DLD1 (cell line): ENCODE measurements around the gene PCDH18.
"Not testable (repeated sequence)": the region's sequence is repeated elsewhere in the genome, so short reads cannot be mapped to it uniquely, and the experiment has no call there.

Experiments
- in situ Hi-C: cut with HindIII; loops from 2 replicates; pipeline ENCODE4 v1.10.0; 2017; ENCODE audit warnings: low sequenced_read_pairs

Gene PCDH18, protein sequence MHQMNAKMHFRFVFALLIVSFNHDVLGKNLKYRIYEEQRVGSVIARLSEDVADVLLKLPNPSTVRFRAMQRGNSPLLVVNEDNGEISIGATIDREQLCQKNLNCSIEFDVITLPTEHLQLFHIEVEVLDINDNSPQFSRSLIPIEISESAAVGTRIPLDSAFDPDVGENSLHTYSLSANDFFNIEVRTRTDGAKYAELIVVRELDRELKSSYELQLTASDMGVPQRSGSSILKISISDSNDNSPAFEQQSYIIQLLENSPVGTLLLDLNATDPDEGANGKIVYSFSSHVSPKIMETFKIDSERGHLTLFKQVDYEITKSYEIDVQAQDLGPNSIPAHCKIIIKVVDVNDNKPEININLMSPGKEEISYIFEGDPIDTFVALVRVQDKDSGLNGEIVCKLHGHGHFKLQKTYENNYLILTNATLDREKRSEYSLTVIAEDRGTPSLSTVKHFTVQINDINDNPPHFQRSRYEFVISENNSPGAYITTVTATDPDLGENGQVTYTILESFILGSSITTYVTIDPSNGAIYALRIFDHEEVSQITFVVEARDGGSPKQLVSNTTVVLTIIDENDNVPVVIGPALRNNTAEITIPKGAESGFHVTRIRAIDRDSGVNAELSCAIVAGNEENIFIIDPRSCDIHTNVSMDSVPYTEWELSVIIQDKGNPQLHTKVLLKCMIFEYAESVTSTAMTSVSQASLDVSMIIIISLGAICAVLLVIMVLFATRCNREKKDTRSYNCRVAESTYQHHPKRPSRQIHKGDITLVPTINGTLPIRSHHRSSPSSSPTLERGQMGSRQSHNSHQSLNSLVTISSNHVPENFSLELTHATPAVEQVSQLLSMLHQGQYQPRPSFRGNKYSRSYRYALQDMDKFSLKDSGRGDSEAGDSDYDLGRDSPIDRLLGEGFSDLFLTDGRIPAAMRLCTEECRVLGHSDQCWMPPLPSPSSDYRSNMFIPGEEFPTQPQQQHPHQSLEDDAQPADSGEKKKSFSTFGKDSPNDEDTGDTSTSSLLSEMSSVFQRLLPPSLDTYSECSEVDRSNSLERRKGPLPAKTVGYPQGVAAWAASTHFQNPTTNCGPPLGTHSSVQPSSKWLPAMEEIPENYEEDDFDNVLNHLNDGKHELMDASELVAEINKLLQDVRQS

DNA sequence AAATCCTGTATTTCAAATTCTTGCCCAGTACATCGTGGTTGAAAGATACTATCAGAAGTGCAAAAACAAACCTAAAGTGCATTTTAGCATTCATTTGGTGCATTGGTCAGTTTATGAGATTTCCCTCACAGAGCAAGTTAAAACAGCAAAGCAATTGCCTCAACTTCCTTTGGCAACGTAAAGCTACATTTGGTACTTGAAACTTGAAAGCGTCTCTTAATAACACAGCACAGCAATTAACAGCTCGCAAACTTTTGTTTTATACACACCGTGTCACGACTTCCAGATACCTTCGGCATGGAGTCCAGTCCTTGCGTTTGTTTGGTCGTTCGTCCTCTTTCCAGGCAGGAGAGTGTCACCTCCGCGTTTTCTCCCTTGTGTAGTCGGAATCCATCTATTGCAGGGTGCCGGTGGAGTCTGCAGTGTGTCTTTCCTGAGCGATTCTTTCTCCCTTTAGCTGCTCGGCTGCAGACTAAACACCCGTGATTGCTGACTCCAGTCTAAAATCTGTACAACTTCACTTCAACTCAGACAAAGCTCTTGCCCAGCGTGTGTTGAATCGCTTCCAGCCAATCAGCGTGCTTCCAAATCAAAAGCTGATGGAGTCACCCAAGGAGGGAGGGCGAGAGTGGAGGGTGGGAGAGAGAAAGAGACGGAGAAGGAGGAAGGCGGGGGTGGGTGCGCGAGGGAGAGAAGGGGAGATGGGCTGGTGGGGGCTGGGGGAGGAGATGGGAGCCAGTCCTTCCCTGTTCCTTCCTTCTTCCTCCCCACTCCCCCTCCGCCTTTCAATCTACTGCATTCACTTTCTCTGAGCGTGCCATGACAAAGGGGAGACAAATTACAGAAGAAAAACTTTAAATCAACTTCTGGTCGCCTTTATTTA lies at the start of gene PCDH18:
Gene PCDH18, minus strand, starts transcription at position 509 of the 883 bp plus-strand sequence. Its CDS starts 406 bp downstream, at position 103.
- in situ Hi-C loops: no loop called here

DNA sequence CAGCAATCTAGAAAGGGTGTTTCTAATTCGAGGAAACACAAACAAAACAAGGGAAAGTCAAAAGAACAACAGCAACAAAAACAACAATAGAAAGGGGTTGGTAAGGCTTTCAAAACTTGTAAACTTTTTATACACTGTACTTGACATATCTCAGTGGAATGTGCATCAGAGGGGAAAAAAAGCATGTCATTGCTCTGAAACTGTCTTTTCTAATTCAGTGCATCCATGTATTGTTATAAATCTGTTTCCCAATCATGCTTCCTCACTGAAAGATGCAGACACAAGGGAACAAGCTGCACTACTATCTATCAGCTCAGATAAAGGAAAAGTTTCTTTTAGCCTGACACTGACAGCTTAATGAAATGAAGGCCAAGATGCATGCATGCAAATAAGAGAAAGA lies 44.2 kb upstream of the PCDH18 start:
- in situ Hi-C loops: no loop called here

DNA sequence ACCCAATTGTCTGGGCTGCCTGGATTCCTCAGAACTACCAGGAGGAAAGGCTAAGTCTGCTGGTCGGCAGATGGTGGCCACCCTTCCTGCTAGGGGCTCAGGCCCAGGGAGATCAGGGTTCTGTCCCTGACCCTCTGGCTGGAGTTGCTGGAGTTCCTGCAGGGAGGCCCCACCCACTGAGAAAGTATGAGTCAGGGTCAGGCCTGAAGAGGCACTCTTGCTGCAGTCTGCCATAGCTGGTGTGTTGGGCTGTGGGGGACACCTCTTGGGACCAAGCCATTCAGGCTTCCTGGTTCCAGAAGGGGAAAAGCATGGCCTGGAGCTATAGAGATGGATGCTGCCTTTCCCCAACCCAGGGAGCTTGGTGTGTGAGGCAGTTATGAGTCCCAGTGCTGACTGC lies 40.4 kb upstream of the PCDH18 start:
- in situ Hi-C loops: no loop called here

DNA sequence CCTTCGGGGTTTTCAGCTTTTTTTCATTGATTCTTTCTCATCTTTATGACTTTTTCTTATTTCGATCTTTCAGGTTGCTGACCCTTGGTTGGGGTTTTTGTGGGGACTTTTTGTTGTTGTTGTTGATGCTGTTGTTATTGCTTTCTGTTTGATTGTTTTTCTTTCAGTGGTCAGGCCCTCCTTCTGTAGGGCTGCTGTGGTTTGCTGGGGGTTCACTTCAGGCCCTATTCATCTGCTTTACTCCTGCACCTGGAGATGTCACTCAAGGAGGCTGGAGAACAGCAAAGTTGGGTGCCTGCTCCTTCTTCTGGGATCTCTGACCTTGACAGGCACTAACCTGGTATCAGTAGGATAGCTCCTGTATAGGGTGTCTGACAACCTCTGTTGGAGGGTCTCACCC lies 39.9 kb upstream of the PCDH18 start:
- in situ Hi-C loops: no loop called here

DNA sequence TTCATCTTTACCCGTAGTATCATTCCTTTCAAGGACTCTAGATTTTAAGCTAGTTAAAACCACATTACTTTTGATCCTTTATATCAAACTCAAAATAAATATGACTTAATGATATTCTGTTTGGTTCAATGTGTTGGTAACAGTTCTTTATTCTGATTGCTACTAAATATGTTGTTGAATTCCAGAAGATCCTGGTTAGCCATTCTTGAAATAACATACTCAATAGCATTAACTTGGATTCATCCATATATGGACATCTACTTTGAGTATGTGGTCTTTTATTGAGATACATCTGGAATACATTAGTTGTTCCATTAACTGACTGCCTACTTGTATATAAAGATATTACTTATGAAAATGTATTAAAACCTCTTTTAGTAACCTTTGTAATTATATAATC lies 27.5 kb upstream of the PCDH18 start:
- in situ Hi-C loops: no loop called here

DNA sequence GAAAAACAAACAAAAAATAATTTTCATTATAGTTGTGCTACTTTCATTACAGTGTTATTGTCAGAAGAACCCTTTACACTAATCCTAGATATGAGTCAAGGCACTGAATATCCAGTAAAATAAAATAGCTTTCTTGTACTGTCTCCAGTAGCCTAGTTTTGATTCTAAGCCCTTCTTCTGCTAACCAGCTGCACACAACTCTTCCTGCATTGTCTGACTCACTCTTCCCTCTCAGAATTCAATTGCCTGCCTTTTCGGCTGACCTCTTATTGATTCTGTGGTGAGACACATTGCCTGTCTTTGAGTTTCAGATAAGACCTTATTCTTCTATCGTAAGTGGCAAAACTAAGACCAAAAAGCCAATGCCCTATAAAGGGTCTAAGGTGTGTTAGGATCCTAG lies 26.7 kb upstream of the PCDH18 start:
- in situ Hi-C loops: no loop called here

DNA sequence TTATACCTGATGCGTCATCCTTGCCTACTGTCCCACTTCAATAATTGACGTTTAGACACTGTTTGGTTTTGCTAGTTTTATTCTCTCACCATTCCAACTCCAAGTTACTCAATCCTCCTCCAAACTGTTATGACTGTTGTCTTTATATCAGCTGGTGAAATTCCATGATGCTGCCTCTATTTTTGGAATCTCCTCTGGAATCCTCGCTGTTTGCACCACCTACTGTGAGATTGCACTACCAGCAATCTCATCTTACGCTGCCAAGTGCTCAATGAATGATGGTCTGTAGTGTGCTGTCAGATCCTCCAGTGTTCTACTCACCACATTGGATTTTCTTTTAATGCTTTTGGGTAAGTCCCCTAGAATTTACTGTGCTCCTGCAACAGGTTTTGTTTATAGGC lies 13.2 kb upstream of the PCDH18 start:
- in situ Hi-C loops: no loop called here

DNA sequence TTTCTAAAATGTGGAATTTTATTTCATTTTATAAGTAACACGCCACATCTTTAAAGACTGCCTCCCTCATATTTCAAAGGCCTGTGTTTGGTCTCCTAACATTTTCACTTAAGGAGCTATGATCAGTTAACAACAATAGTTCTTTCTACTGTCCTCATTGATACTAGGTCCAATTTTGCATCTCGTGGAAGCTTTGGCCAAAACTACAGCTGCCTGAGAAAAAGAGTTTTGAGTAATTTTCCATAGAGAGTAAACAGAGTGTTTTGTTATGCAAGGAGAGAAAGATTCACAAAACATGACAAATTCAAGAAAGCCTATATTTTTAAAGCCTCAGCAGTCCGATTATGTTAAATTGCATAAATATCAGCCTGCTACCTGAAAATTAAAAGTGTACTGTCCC lies 11.4 kb upstream of the PCDH18 start:
- in situ Hi-C loops: no loop called here

DNA sequence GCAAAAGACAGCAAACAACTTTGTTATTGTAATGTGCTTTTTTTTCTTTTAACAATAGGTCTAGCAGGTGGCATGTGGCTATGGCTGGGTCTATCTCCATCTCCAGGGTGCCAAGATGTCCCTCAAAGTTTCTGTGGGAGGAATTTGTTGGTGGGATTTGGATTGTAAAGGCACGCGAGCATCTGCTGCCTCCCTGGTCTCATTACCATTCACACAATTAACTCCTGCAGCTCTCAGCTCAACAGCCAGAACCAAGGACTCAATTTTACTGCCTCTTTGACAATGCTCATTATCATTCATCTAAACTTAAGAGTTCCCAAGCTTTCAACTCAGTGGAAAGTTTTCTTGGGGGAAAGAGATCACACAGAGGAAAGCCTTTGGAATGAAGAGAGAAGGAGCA lies 10.9 kb upstream of the PCDH18 start:
- in situ Hi-C loops: no loop called here

DNA sequence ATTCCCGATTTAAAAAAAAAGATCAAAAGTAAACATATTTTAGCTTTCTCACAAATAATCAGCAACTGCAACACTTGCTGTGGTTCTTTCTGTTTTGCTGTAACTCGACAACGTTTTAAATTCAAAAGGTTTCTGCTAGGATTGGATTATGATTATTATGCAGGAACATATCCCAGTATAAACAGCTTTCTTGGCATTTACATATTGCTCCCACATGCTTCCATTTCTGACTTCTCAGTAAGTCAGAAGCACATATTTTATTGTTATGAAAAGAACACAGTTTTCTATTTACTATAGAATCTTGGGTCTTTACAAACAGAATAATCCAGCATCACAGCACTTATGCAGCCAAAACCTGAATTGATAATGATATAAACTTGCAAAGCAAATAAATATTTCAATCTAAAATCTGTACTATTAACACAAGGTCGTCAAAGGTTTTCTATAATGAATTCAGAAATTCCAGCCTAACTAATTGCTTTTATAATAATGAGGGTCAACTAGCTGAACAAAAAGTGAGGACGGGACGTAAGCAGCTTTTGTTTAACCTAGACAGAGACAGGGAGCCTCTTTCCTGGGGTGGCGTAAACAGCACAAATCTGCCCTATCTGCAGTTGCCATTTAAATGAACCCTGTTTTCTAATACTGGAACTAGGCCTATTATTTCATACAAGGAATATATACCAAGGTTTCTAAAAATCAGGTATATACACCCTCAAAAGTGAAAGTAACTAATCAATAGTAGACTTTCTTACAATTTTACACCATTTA lies 9.8 kb upstream of the PCDH18 start:
- in situ Hi-C loops: no loop called here

DNA sequence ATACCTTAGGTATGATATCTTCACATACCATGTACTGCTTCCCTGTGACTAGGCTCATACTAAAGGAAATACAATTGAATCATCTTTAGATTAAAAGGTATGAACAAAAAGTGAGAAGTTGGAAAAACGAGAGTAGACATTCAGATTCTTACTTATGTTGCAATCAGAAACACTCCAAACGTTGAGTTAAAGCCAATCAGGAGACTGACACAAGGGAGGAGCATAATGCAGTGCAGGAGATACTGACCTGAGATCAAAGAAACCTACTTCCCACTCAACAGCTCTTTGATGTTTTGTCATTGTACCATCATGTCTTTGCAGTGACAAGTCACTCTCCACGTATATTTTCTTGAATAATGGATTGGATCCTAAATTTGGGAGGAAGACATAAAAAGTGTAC lies 8.9 kb upstream of the PCDH18 start:
- in situ Hi-C loops: no loop called here

DNA sequence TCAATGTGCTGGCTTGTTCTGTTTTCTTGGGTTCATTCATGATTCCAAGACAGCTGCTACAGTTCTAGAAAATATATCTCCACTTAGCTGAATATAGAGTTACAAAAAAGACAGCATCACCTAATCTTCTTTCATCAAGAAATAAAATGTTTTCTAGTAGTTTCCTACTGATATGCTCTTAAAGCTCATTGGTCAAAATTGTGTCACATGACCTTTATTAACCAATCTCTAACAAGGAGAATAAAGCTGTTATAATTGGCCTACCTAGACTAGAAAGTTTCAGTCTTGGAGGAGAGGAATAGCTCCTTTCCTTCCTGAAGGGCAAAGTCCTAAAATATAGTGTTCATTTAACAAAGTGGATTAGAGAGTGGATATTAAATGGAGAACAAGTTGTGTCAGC lies 8.1 kb upstream of the PCDH18 start:
- in situ Hi-C loops: no loop called here

DNA sequence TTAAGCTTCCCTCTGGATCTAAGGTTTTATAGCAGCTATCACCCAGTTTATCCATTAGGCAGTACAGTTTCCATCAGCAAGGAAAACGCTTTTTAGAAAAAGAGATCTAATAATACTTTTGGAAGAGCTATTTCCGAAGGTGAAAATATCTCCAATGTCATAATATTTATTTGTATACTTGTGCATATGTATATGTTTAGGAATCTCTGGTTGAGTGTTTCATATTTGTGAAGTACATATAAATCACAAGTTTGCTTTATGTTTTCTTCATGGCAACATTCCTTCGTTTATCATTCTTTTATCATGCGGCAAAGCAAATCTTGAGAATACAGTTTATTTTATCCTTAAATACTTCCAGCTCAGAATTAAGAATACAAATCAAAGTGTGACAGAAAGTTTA lies 6.2 kb upstream of the PCDH18 start:
- in situ Hi-C loops: no loop called here

DNA sequence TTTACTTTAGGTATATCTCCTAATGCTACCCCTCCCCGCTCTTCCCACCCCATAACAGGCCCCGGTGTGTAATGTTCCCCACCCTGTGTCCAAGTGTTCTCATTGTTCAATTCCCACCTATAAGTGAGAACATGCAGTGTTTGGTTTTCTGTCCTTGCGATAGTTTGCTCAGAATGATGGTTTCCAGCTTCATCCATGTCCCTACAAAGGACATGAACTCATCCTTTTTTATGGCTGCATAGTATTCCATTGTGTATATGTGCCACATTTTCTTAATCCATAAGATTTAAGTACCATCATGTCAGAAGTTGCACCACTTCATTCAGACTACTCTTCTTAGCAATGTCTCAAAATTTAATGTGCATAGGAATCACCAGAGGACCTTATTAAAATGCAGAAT lies 5.5 kb upstream of the PCDH18 start:
- in situ Hi-C loops: not testable (repeated sequence)

DNA sequence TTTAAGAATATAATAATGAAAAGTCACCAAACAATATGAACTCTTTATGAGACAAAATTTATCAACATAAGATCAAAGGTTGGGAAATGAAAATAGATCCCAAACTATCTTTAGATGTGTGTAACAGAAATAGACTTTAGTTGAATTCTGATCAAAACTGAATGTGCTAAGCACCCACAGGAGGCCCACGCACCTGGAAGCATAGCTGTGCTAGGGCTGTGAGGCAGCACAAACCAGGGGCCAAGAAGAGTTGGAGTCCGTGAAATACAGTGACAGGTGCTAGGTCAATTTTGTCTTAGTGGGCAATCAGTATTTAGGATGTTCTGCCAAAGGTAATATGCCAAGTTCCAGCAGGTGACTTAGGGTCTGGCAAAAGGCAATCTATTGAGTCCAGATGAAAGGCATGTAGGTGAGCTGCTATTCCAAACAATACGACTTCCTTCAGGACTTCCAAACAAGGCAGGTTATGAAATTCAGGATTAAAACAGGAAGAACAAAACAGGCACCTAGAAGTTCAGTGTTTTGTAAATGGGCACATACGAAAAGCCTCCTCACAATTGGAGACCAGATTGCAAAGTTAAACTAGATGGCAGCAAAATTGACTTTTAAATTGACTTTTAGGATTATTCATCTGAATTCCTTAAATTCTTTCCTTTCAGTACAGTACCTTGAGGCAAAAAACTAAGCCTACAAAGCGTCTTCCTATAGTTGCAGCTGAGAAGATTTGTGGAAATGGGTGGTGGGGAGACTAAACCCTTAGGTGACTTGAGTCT lies 4.7 kb upstream of the PCDH18 start:
- in situ Hi-C loops: no loop called here

DNA sequence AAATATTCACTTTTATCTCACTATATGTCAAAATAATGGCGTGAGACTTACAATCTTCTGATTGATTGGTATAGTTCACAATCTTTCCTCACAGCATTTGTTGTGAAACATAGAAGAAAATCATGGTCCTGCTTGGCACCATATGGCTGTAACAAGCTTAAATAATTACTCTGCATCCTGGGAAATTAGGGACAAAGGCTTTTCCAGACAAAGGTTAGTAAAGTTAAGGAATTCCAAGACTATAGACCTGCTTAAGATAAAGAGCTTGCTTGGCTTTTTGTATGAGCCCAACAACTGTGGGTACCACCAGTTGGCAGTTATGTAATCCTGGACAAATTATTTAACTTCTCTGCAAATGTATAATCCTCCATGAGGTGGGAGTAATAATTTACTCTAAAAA lies 3.4 kb upstream of the PCDH18 start:
- in situ Hi-C loops: no loop called here

DNA sequence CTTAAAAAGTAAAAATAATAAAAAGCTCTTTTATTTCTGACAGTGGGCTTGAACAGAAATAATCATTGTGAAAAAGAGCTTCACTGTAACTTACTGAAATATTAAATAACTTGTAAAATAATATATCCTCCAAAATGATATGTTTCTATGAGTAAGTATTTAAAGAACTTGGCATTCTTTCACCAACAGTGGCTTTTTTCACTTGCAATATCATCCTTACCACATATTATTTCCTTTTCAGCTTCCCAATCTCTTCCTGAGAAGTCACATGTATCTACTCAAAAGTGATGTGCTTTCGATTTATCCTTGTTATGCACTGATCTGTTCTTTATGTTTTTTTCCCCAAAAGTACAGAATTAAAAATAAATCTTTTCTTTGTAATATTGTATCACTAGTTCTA lies 2.2 kb upstream of the PCDH18 start:
- in situ Hi-C loops: no loop called here

DNA sequence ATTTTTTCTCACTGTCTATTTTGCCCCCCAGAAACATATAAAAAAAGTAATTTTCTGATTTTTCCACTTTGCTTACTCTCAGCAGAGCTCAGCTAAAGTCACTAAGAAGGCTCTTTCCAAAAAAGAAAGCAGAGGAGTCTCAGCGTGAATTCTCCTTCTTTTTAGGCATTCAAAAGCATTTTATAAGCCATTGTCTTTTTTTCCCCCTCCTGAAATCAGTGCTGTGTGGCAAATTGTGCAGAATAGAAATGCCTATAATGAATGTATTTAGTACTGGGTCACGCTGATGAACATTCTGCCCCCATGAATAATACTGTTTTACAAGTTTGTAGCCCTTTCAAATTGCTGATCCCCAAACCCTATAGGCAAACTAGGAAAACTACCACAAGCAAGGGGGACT lies 1.6 kb upstream of the PCDH18 start:
- in situ Hi-C loops: no loop called here

DNA sequence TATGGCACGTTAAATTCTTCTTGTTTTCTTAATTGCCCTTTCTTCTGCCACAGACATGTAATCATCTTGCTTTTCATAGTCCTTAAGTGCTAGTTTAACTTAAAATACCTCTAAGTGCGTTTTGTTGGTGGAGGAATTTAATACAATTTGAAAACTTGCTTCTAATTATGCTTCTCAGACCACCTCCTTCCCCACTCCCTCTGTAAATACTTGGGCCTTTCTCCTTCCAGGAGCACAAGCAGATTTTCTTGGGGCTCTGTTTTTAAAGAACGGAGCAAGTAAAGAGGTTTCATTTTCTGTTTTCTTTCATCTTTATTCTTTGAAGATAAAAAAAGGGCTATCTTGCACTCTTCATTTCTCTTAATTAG lies 559 bp upstream of the PCDH18 start:
- in situ Hi-C loops: no loop called here
